ENCODE measurements around the gene CLIC3. TPM values are rescaled to one million over a fixed set of nuclear protein-coding genes. Genes with fewer than 3 reads are reported as not detected.

CLIC3 gene, protein sequence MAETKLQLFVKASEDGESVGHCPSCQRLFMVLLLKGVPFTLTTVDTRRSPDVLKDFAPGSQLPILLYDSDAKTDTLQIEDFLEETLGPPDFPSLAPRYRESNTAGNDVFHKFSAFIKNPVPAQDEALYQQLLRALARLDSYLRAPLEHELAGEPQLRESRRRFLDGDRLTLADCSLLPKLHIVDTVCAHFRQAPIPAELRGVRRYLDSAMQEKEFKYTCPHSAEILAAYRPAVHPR
- total RNA-seq = under 1 TPM; 0.43 to 0.61 TPM

DNA sequence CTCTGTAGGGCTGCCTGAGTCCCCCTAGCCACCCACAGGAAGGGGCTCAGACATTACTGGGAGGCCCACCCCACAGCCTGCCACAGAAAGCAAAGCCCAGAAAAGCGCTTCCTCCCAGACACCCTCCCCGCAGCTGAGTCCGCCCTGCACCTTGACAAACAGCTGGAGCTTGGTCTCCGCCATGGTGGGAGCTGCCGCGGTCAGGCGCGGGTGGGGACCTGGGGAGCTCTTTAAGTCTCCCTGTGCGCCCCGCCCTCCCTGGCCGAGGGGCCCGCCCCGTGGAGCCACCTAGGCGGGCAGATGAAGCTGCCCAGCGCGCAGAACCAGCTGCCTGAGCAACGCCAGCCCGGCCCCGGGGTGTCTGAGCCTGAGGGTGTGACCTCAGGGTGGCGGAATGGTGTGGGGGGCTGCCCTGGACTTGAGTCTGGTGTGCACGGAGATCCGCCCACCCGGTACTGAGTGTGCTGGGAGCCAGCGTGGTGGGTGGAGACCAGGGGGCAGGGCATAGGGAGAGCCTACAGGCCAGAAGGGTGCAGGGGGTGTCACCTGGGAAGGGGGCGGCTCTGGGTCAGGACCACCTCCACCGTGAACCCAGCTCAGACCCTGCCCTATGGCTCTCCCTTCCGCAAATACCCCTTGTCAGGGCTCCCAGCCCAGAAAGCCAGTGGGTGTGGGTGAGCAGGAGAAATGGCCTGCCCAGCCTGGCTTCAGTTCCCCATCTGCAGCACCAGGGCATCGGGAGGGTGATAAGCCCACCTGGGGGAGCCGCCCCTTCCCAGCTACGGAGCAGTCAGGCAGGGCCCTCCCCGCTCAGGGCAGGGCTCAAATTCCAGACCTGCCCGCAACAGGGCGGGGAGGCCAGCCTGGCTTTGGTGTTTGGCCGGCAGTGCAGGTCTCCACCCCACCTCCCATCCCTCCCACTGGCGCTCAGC lies at the start of gene CLIC3:
CLIC3 (minus strand) TSS at position 208 of the 932 bp plus-strand sequence; CDS start at position 183, 25 bp downstream.
- CTCF ChIA-PET = interaction anchor here (0.8 to 1.8 kb wide), 7 partner anchors 9 to 209 kb away, joined by 3 to 15 read pairs (median 5); partner anchors contain the start of genes ABCA2 and AJM1
- Mint-ChIP-seq H3K27me3 (peaks cover 7% of the 10 kb centered on the region), H3K9me3 (no peaks in the 10 kb centered on the region), H3K4me3 (no peak within 1 kb of the TSS), H3K4me1 (ENCODE audit: low read depth) (peaks cover 39% of the 10 kb centered on the region), H3K36me3 (peaks cover 10% of the 10 kb centered on the region), H3K27ac (no peak within 1 kb of the TSS)
- POLR2A ChIA-PET = interaction anchor here (0.8 to 1.0 kb wide), 2 partner anchors 30 to 110 kb away, joined by 3 read pairs; partner anchors contain the start of gene TRAF2
- intact Hi-C loops (cut with micrococcal nuclease) = loop anchor here (5.0 kb wide), 1 partner anchor 36 kb away; the partner anchor contains the start of gene FUT7
- DNase-seq = peak; percentile 47

DNA sequence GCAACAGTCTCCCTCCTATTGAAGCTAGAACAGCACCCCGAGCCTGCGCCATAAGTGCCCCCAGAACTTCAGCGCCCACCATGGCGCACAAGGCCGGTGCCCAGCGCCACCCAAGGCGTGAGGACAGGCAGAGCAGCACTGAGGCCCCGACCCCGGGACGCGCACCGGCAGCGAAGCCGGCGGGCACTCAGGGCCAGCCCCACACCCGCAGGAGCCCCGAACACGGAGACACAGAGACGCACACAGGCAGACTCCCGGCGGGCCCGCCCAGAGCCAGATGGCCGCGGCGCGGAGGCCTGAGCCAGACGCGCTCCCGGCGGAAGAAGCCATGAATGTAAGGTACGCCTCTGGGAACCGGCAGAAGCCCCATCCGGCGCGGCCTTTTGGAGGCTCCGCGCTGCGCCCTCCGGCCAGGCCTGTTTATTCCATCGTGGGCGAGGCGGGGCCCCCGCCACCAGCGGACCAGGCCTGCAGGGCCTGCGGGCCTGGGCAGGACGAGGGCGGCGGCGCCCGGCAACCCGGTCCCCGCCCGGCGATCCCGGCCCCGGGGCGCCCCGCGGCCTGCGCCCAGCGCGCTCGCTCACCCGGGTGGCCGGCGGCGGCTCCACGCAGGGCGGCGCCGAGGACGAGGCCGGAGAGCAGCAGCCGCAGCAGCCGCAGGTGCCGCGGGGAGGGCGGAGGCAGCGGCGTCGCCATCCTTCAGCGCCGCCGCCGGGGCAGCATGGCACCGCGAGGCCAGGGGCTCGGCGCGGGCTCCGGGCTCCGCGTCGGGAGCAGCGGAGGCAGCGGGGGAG lies 49.1 kb upstream of the CLIC3 start:
- peaks cover 34% of the 10 kb centered on the region for H3K27me3 Mint-ChIP-seq
- no peaks in the 10 kb centered on the region for H3K9me3 Mint-ChIP-seq

DNA sequence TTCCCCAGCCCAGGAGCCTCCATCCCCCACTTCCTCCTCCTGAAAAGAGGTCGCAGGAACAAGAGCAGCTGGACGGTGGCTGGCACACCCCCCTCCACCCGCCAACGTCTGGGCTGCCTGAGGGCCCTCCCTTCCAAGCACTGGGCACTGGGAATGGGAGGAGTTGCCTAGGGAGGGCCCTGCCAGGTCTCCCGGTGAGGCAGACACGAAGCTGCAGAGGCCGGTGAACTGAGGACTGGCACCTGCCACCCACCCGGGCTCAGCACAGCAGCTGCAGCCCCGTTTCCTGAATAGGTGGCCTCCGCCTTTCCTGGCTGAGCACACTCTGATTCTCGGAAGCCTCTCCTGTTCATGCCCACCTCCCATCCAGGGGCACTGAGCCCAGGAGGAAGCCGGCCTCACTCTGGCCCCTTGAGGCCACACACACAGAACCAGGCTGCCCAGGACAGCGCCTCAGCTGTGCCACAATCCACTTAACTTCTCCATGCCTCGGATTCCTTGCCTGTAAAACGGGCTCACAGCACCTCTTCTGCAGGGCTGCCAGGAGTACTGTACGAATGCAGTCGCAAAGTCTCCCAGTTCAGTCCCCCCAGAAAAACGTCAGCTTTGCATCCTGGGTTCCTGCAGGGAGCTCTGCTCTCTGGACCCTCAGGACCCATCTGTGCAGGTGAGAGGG lies 48.3 kb upstream of the CLIC3 start:
- CTCF ChIA-PET = interaction anchor here (2.3 to 10.9 kb wide), 3 partner anchors 9 to 23 kb away, joined by 16 to 208 read pairs (median 19); partner anchors contain the start of genes ABCA2 and SAPCD2
- H3K27me3 Mint-ChIP-seq = peaks cover 25% of the 10 kb centered on the region
- POLR2A ChIA-PET = no interaction called here
- intact Hi-C loops (cut with micrococcal nuclease) = no loop called here
- no peak overlapping the region for H3K27ac Mint-ChIP-seq
- peak overlapping the region; percentile 67 for H3K4me3 Mint-ChIP-seq
- H3K4me1 Mint-ChIP-seq (ENCODE audit: low read depth) = peaks cover 10% of the 10 kb centered on the region
- no peaks in the 10 kb centered on the region for H3K9me3 Mint-ChIP-seq
- no peak for DNase-seq
- H3K36me3 Mint-ChIP-seq = no peaks in the 10 kb centered on the region

More for the DNA sequence above, 49.1 kb upstream of the CLIC3 start:
- CTCF ChIA-PET = interaction anchor here (1.4 to 10.9 kb wide), 7 partner anchors 10 to 50 kb away, joined by 3 to 208 read pairs (median 19); partner anchors contain the start of genes ABCA2, FUT7 and SAPCD2
- intact Hi-C loops (cut with micrococcal nuclease) = loop anchor here (2.0 kb wide), 1 partner anchor 23 kb away; no protein-coding TSS in a partner anchor
- POLR2A ChIA-PET = no interaction called here
- Mint-ChIP-seq H3K36me3 (no peaks in the 10 kb centered on the region), H3K4me3 (peak overlapping the region; percentile 67), H3K4me1 (ENCODE audit: low read depth) (peaks cover 10% of the 10 kb centered on the region), H3K27ac (no peak overlapping the region)
- DNase-seq = peak; percentile 50

DNA sequence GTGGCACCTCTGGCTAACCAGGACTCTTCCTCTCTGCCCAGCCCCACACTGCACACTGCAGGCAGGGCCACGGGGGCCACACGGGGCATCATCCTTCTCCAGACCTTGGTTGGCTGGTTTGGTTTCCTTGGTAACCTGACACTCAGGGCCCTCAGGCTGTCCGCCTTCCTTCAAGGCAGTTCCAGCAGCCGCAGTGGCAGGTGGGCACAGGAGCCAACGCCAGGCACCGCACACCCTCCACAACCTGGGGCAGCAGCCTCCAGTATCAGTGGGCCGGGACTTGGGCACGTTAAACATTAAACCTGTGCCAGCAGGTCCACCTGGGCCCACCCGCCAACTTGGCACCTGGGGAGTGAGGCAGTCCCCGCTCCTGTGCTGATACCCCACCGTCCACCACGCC lies 47.7 kb upstream of the CLIC3 start:
- DNase-seq = no peak
- peak overlapping the region; percentile 67 for H3K4me3 Mint-ChIP-seq
- no peaks in the 10 kb centered on the region for H3K9me3 Mint-ChIP-seq
- H3K27ac Mint-ChIP-seq = no peak overlapping the region
- peaks cover 2% of the 10 kb centered on the region for H3K36me3 Mint-ChIP-seq
- peaks cover 10% of the 10 kb centered on the region for H3K4me1 Mint-ChIP-seq (ENCODE audit: low read depth)
- intact Hi-C loops (cut with micrococcal nuclease) = no loop called here
- peaks cover 22% of the 10 kb centered on the region for H3K27me3 Mint-ChIP-seq
- ChIA-PET CTCF (interaction anchor here (2.3 to 10.9 kb wide), 3 partner anchors 9 to 24 kb away, joined by 16 to 208 read pairs (median 19); partner anchors contain the start of genes ABCA2 and SAPCD2), POLR2A (no interaction called here)

DNA sequence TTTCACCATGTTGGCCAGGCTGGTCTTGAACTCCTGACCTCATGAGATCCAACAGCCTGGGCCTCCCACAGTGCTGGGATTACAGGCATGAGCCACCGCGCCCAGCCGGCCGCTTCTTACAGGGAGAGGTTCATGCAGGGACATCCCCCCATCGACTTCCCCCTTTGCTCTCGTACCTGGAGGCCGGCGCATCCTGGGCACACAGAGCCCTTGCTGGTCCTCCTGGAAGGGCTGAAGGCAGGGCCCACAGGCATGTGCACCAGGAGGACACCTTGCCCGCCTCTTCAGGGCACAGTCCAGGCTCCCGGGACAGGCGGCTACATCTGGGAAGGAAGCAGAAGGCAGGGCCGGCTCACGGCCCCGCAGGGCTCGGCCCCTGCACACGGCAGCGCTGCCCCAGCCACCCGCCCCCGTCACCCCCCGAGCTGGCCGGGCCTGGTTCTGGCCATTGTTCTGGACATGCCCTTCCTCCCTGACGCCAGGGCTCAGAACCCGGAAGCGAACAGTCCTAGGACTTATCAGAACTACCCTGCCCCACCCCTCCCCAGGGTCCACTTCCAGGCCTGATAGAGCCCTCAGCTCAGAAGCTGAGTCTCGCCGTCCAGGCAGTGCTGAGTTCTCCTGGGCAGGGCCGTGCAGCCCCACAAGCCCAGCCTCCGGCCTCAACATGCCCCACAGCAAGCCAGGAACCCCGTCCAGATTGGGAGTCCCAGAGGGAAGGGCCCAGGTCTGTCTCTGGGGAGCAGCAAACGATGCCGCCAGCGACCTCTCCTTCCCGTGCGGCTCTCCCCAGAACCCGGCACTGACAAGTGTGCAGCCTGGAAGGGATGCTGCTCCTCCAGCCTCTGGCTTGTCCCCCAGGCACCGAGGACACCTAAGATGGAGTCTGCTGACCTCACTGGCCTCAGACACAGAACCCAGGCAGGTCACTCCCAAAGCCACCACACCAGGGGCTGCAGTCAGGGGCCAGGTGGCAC lies 46.7 kb upstream of the CLIC3 start:
- POLR2A ChIA-PET = no interaction called here
- peaks cover 22% of the 10 kb centered on the region for H3K27me3 Mint-ChIP-seq
- H3K36me3 Mint-ChIP-seq = peaks cover 6% of the 10 kb centered on the region
- H3K4me1 Mint-ChIP-seq (ENCODE audit: low read depth) = peaks cover 10% of the 10 kb centered on the region
- no peak for DNase-seq
- CTCF ChIA-PET = interaction anchor here (2.3 to 10.9 kb wide), 3 partner anchors 8 to 25 kb away, joined by 16 to 208 read pairs (median 19); partner anchors contain the start of genes ABCA2 and SAPCD2
- no peak overlapping the region for H3K4me3 Mint-ChIP-seq
- intact Hi-C loops (cut with micrococcal nuclease) = no loop called here
- no peaks in the 10 kb centered on the region for H3K9me3 Mint-ChIP-seq
- H3K27ac Mint-ChIP-seq = no peak overlapping the region

DNA sequence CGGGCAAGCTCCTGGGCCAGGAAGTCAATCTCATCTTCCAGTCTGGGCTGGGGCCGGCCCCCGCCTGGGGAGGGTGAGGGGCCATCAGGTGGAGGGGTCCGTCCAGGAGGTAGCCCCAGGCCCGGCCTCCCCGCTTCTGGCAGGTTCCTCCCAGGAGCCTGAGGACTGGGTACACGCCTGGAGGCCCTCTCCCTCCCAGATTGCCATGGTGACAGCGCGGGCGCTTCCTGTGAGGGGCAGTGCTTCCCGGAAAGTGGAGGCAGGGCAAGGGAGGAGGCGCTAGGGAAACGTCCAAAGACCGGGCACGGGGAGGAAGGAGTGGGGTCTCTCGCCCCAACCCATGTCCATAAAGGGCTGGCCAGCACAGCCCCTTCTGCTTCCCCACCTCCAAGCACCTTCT lies 44.8 kb upstream of the CLIC3 start:
- intact Hi-C loops (cut with micrococcal nuclease) = no loop called here
- no peaks in the 10 kb centered on the region for H3K9me3 Mint-ChIP-seq
- H3K36me3 Mint-ChIP-seq = peaks cover 6% of the 10 kb centered on the region
- ChIA-PET POLR2A (no interaction called here), CTCF (no interaction called here)
- DNase-seq = no peak
- peaks cover 6% of the 10 kb centered on the region for H3K4me1 Mint-ChIP-seq (ENCODE audit: low read depth)
- no peak overlapping the region for H3K4me3 Mint-ChIP-seq
- no peak overlapping the region for H3K27ac Mint-ChIP-seq
- H3K27me3 Mint-ChIP-seq = peaks cover 10% of the 10 kb centered on the region

DNA sequence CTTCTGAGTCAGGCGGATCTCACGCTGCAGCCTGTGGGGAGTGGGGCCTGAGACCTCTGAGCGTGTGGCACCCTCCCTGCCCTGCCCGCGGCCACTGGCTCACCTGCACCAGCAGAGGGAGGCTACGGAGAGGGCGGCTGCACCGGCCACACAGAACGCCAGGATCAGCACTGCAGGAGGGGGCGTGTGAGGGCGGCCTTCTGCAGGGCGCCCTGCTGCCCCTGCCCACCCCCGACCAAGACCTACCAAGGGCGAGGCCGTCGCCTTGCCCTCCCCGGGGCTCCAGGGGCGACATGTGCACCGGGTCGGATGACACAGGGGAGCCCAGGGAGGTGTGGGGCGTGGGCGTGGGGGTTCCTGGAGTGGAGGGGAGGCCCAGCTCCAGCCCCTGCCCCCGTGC lies 44.2 kb upstream of the CLIC3 start:
- no peak for DNase-seq
- no peaks in the 10 kb centered on the region for H3K9me3 Mint-ChIP-seq
- intact Hi-C loops (cut with micrococcal nuclease) = no loop called here
- H3K4me1 Mint-ChIP-seq (ENCODE audit: low read depth) = peaks cover 6% of the 10 kb centered on the region
- H3K36me3 Mint-ChIP-seq = peaks cover 6% of the 10 kb centered on the region
- CTCF ChIA-PET = no interaction called here
- POLR2A ChIA-PET = no interaction called here
- no peak overlapping the region for H3K27ac Mint-ChIP-seq
- no peak overlapping the region for H3K4me3 Mint-ChIP-seq
- H3K27me3 Mint-ChIP-seq = peaks cover 10% of the 10 kb centered on the region

DNA sequence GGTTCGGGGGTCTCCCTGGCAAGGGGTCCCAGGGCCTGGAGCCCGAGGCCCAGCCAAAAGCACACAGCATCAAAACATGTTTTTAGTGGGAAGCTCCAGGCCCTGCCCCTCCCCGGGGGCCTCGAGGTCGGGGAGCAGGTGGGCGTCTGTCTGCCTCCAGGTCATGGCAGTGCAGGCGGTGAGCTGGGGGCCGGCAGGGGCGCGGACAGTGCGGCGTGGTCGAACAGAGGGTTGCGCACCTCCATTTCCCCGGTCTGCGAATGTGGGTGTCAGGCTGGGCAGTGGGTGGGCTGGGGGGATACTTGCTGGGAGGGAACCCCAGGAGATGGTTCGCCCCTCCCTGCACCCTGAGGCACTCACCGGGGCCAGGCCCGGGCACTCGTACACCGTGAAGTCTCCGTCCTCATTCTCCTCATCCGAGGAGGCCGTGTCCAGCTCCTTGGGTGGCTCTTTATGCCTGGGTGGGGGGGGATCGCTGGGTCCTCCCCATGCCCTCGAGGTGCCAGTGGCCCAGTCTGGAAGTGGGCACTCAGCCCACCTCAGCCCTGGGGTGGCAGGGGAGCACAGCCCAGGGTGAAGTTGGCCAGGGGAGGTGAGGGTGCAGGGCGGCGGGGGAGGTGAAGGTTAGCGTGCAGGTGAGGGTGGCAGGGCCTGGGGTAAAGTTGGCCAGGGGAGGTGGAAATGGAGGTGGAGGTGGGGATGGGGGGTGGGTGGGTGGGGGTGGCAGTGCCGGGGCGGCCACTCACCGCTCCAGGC lies 43.4 kb upstream of the CLIC3 start:
- no peak for DNase-seq
- Mint-ChIP-seq H3K36me3 (peaks cover 6% of the 10 kb centered on the region), H3K27ac (no peak overlapping the region), H3K27me3 (peaks cover 5% of the 10 kb centered on the region), H3K4me3 (no peak overlapping the region), H3K4me1 (ENCODE audit: low read depth) (peaks cover 8% of the 10 kb centered on the region), H3K9me3 (no peaks in the 10 kb centered on the region)
- POLR2A ChIA-PET = no interaction called here
- intact Hi-C loops (cut with micrococcal nuclease) = loop anchor here (10.0 kb wide), 1 partner anchor 95 kb away; the partner anchor contains the start of genes C8G and FBXW5
- CTCF ChIA-PET = interaction anchor here (1.0 to 5.8 kb wide), 2 partner anchors 13 to 27 kb away, joined by 4 to 56 read pairs; partner anchors contain the start of gene ABCA2

DNA sequence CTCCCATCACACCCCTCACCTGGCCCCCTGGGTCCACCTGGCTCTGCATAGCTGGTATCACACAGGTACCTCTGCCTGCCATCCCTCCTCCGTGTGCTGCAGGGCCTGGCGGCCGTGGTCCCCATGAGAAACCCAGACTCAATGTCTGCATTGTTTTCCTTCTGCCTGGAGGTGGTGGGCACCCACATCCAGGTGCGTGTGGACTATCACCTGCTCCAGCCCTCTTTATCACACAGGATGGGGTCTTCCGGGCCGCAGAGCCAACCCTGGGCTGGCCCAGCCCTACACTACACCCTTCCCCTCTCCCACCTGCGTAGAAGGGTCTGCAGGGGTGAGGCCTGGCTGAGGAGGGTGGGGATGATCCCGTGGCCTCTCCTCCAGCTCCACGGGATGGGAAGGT lies 42.5 kb upstream of the CLIC3 start:
- Mint-ChIP-seq H3K36me3 (peaks cover 6% of the 10 kb centered on the region), H3K27me3 (peaks cover 2% of the 10 kb centered on the region), H3K27ac (no peak overlapping the region), H3K9me3 (no peaks in the 10 kb centered on the region), H3K4me1 (ENCODE audit: low read depth) (peaks cover 12% of the 10 kb centered on the region), H3K4me3 (no peak overlapping the region)
- intact Hi-C loops (cut with micrococcal nuclease) = loop anchor here (10.0 kb wide), 1 partner anchor 94 kb away; the partner anchor contains the start of genes C8G and FBXW5
- ChIA-PET POLR2A (no interaction called here), CTCF (interaction anchor here (1.0 to 5.8 kb wide), 2 partner anchors 12 to 28 kb away, joined by 4 to 56 read pairs; partner anchors contain the start of gene ABCA2)
- DNase-seq = no peak
